Left colon (tissue), 2 donors: ENCODE data around the gene LMBR1L. TPM values are rescaled to one million over a fixed set of nuclear protein-coding genes. Genes with fewer than 3 reads are reported as not detected.
A peak's percentile ranks its signal among the peaks of the same experiment; 100 is the strongest.
"Not testable (repeated sequence)": the region's sequence is repeated elsewhere in the genome, so short reads cannot be mapped to it uniquely, and the experiment has no call there.

Experiments
- ATAC-seq: fragments of 200-7000 bp; cut with Tn5 transposase; one replicate; pipeline ENCODE4 v1.9.1; 2020; ENCODE audit warnings: mild to moderate bottlenecking, moderate library complexity
- DNase-seq, 2 donors: peaks; one replicate each; pipeline ENCODE4 v3.0.0-alpha.2; 2020
- intact Hi-C, 2 donors: fragments of 100-400 bp; cut with DNase I in 1 of 2; cut with micrococcal nuclease in 1 of 2; formaldehyde crosslinking; loops; one replicate each; pipeline versions ENCODE4 v1.11.2 to v1.14.0; 2022; cut with DNase I, micrococcal nuclease
- long read RNA-seq: library from polyadenylated mRNA; unstranded; transcript quantifications from one replicate; pipeline ENCODE4 v2.0.0, GENCODE V29; 2021
- total RNA-seq, 2 donors: library from RNA; stranded (reverse); fragmentation: NEBNext Ultra II Directional; extraction: Animal tissue kit (Norgen Biotek cat#: 25700); gene quantifications; one replicate each; pipeline ENCODE4 v1.2.1, GENCODE V29; 2021
- donor health status: DM: no; HTN: no; CAD: no.
- donor health status: DM: yes; HTN: yes; CAD: no.

Gene LMBR1L
- 10 to 100 TPM; 44.7 to 49.6 TPM for total RNA-seq
- long read RNA-seq, transcript LMBR1L-201 (17 exons, 2,934 nt): major isoform, 6 of 22 reads
- long read RNA-seq, partial matches to known transcripts: 6 of 22 reads
- long read RNA-seq, other reads (novel, unspliced or antisense): 10 of 22 reads

- DNase-seq (peak; percentile 97 to 98), ATAC-seq (peak; percentile 92)
- intact Hi-C loops: no loop called here
These were observed at the start of gene LMBR1L for GRCh38 chr12:49110464-49111155. LMBR1L (minus strand) TSS chr12:49110847; CDS start chr12:49110555, 292 bp downstream.

GRCh38 chr12:49160399-49160798 is 49.8 kb upstream of the LMBR1L start:
- ATAC-seq: no peak
- intact Hi-C loops: no loop called here

GRCh38 chr12:49154221-49154620 is 43.6 kb upstream of the LMBR1L start:
- ATAC-seq: no peak
- no peak for DNase-seq
- intact Hi-C loops: no loop called here

More at GRCh38 chr12:49160399-49160798, 49.8 kb upstream of the LMBR1L start:
- DNase-seq: no peak

- ATAC-seq: no peak
- DNase-seq: no peak
- intact Hi-C loops: no loop called here
These were observed 36.7 kb upstream of the LMBR1L start for GRCh38 chr12:49147384-49147783.

GRCh38 chr12:49146406-49146805 is 35.8 kb upstream of the LMBR1L start:
- ATAC-seq (no peak), DNase-seq (no peak)
- intact Hi-C loops: no loop called here

- DNase-seq (no peak), ATAC-seq (no peak)
- intact Hi-C loops: no loop called here
These were observed 33.7 kb upstream of the LMBR1L start for GRCh38 chr12:49144384-49144783.

- ATAC-seq: no peak
- DNase-seq: no peak
- intact Hi-C loops: no loop called here
These were observed 28.4 kb upstream of the LMBR1L start for GRCh38 chr12:49138999-49139398.

- intact Hi-C loops: no loop called here
- DNase-seq (no peak), ATAC-seq (no peak)
These were observed 27.9 kb upstream of the LMBR1L start for GRCh38 chr12:49138587-49138986.

- DNase-seq (no peak), ATAC-seq (no peak)
- intact Hi-C loops: no loop called here
These were observed 26.8 kb upstream of the LMBR1L start for GRCh38 chr12:49137476-49137875.

GRCh38 chr12:49136997-49137396 is 26.4 kb upstream of the LMBR1L start:
- intact Hi-C loops, DNase-seq, ATAC-seq: not testable (repeated sequence)

GRCh38 chr12:49133590-49133989 is 22.9 kb upstream of the LMBR1L start:
- ATAC-seq (no peak), DNase-seq (no peak)
- intact Hi-C loops: loop anchor here in 1 of 2 donors (5.0 kb wide), 1 partner anchor 54 kb away; the partner anchor contains the start of gene TUBA1A

- intact Hi-C loops: loop anchor here in 1 of 2 donors (5.0 kb wide), 1 partner anchor 54 kb away; the partner anchor contains the start of gene TUBA1A
- DNase-seq: no peak
- no peak for ATAC-seq
These were observed 22.4 kb upstream of the LMBR1L start for GRCh38 chr12:49133014-49133413.

GRCh38 chr12:49131894-49132461 is 21.3 kb upstream of the LMBR1L start:
- DNase-seq: peak in 1 of 2 donors; percentile 44

GRCh38 chr12:49131051-49131893 is 20.6 kb upstream of the LMBR1L start, which contains the start of gene TUBA1B:
TUBA1B (minus strand) TSS chr12:49131395; CDS start chr12:49131300, 95 bp downstream.
- intact Hi-C loops: loop anchor here in 1 of 2 donors (2.0 to 5.0 kb wide), 2 partner anchors 56 to 104 kb away; partner anchors contain the start of gene TUBA1A
- DNase-seq (peak; percentile 89 to 91), ATAC-seq (peak; percentile 80)

More at GRCh38 chr12:49131894-49132461, 21.3 kb upstream of the LMBR1L start:
- ATAC-seq: no peak
- intact Hi-C loops: loop anchor here in 1 of 2 donors (2.0 to 5.0 kb wide), 2 partner anchors 55 to 103 kb away; partner anchors contain the start of gene TUBA1A

GRCh38 chr12:49130151-49131050 is 19.8 kb upstream of the LMBR1L start:
- DNase-seq: peak; percentile 95 to 96
- peak; percentile 76 for ATAC-seq
- intact Hi-C loops: loop anchor here in 1 of 2 donors (2.0 to 5.0 kb wide), 2 partner anchors 57 to 104 kb away; partner anchors contain the start of gene TUBA1A

- DNase-seq (no peak), ATAC-seq (no peak)
- intact Hi-C loops: loop anchor here in 1 of 2 donors (2.0 to 5.0 kb wide), 2 partner anchors 58 to 105 kb away; partner anchors contain the start of gene TUBA1A
These were observed 18.9 kb upstream of the LMBR1L start for GRCh38 chr12:49129332-49130150.

GRCh38 chr12:49127971-49128370 is 17.3 kb upstream of the LMBR1L start:
- ATAC-seq, intact Hi-C loops, DNase-seq: not testable (repeated sequence)
